CD4-positive, CD25-positive, alpha-beta regulatory T cell (primary cell): ENCODE results near the gene LAMB3. TPM values are rescaled to one million over a fixed set of nuclear protein-coding genes. Genes with fewer than 3 reads are reported as not detected.

Experiments used
- ATAC-seq, 2 donors: fragments of 150-1000 bp; cut with Tn5 transposase; one replicate each; pipeline ENCODE4 v1.10.0; 2021; ENCODE audit warnings: low read depth in 2 of 2, moderate number of reproducible peaks in 2 of 2, moderate library complexity in 1 of 2
- DNase-seq, 3 donors: peaks; one replicate each; pipeline versions ENCODE4 v3.0.0 to v3.0.0-alpha.2; 2012 to 2022; ENCODE audit warnings: mixed read lengths in 1 of 3
- H3K27ac ChIP-seq: one replicate; pipeline ENCODE4 v1.7.0; 2013; ENCODE audit warnings: mild to moderate bottlenecking, low read length; ENCODE audit not compliant: insufficient read depth, poor library complexity, severe bottlenecking
- H3K27me3 ChIP-seq: one replicate; pipeline ENCODE4 v1.7.0; 2013; ENCODE audit warnings: low read length; ENCODE audit not compliant: control insufficient read depth, insufficient read depth
- H3K36me3 ChIP-seq: one replicate; pipeline ENCODE4 v1.7.0; 2013; ENCODE audit warnings: mild to moderate bottlenecking, low read length, moderate library complexity; ENCODE audit not compliant: control insufficient read depth, insufficient read depth
- H3K4me1 ChIP-seq: 2 replicates; pipeline ENCODE4 v1.7.0; 2013; ENCODE audit warnings: mild to moderate bottlenecking, low read length; ENCODE audit not compliant: insufficient read depth, control insufficient read depth, poor library complexity, severe bottlenecking
- H3K4me3 ChIP-seq: one replicate; pipeline ENCODE4 v1.7.0; 2013; ENCODE audit warnings: low read depth, mild to moderate bottlenecking, low read length, moderate library complexity
- H3K9me3 ChIP-seq, 2 experiments: 1 replicate in 1 of 2; 2 replicates in 1 of 2; pipeline ENCODE4 v1.7.0; 2013; ENCODE audit warnings: low read length in 2 of 2, mild to moderate bottlenecking in 1 of 2, moderate library complexity in 1 of 2; ENCODE audit not compliant: control insufficient read depth in 2 of 2
- H3K27ac Mint-ChIP-seq, 3 donors: one replicate each; pipeline ENCODE4 v1.8.0; 2020 to 2022; ENCODE audit warnings: mild to moderate bottlenecking in 3 of 3, mixed read lengths in 3 of 3, moderate library complexity in 2 of 3
- H3K27me3 Mint-ChIP-seq: one replicate; pipeline ENCODE4 v1.8.0; 2022; ENCODE audit warnings: mild to moderate bottlenecking, mixed read lengths
- H3K36me3 Mint-ChIP-seq: one replicate; pipeline ENCODE4 v1.8.0; 2020; ENCODE audit warnings: mixed read lengths
- H3K4me1 Mint-ChIP-seq, 4 donors: one replicate each; pipeline ENCODE4 v1.8.0; 2020 to 2022; ENCODE audit warnings: mixed read lengths in 4 of 4, mild to moderate bottlenecking in 1 of 4
- H3K4me3 Mint-ChIP-seq, 4 donors: one replicate each; pipeline ENCODE4 v1.8.0; 2020 to 2022; ENCODE audit warnings: mild to moderate bottlenecking in 4 of 4, mixed read lengths in 4 of 4, moderate library complexity in 3 of 4
- H3K9me3 Mint-ChIP-seq, 7 donors: one replicate each; pipeline ENCODE4 v1.8.0; 2020 to 2022; ENCODE audit warnings: mixed read lengths in 7 of 7, mild to moderate bottlenecking in 3 of 7, moderate library complexity in 2 of 7
- polyA plus RNA-seq, 4 donors: library from polyadenylated mRNA; unstranded; fragments of 300-500 nt; fragmentation: Illumina TruSeq; gene quantifications; one replicate each; pipeline ENCODE4 v1.2.3, GENCODE V29; 2021
- total RNA-seq: library from RNA; stranded (reverse); gene quantifications from one replicate; pipeline ENCODE4 v1.2.3, GENCODE V29; 2022

Gene LAMB3
- total and polyA plus RNA-seq, 5 donors from 2014 or later: 0.24 to 0.96 (median 0.64) TPM; not detected in 1

GRCh38 chr1:209585197-209585596 is 67.0 kb downstream of the LAMB3 start:
- H3K4me3 ChIP-seq: no peak overlapping the region
- DNase-seq (no peak), ATAC-seq (no peak)
- no peak overlapping the region for H3K27ac ChIP-seq
- H3K4me3 Mint-ChIP-seq: no peak overlapping the region
- peaks cover 0 to 3% (median 0%) of the 10 kb centered on the region in 7 donors for H3K9me3 Mint-ChIP-seq
- no peaks in the 10 kb centered on the region for H3K36me3 ChIP-seq
- no peaks in the 10 kb centered on the region for H3K4me1 Mint-ChIP-seq
- no peaks in the 10 kb centered on the region for H3K9me3 ChIP-seq
- H3K36me3 Mint-ChIP-seq: no peaks in the 10 kb centered on the region
- peaks cover 46% of the 10 kb centered on the region for H3K27me3 ChIP-seq
- no peaks in the 10 kb centered on the region for H3K4me1 ChIP-seq
- H3K27me3 Mint-ChIP-seq: peaks cover 35% of the 10 kb centered on the region
- H3K27ac Mint-ChIP-seq: no peak overlapping the region

- no peak for ATAC-seq
- H3K4me3 Mint-ChIP-seq: no peak overlapping the region
- Histone ChIP-seq H3K27me3 (peaks cover 51% of the 10 kb centered on the region), H3K4me1 (no peaks in the 10 kb centered on the region), H3K27ac (no peak overlapping the region), H3K36me3 (no peaks in the 10 kb centered on the region), H3K4me3 (no peak overlapping the region), H3K9me3 (no peaks in the 10 kb centered on the region)
- no peaks in the 10 kb centered on the region for H3K9me3 Mint-ChIP-seq
- no peaks in the 10 kb centered on the region for H3K4me1 Mint-ChIP-seq
- DNase-seq: no peak
- H3K27me3 Mint-ChIP-seq: peaks cover 33% of the 10 kb centered on the region
- H3K27ac Mint-ChIP-seq: no peak overlapping the region
- no peaks in the 10 kb centered on the region for H3K36me3 Mint-ChIP-seq
Measured at GRCh38 chr1:209584231-209584672, 68.0 kb downstream of the LAMB3 start.

GRCh38 chr1:209583408-209583807 is 68.8 kb downstream of the LAMB3 start, which contains the start of gene CAMK1G:
Gene CAMK1G, plus strand, starts transcription at chr1:209583714. Its CDS starts 11,270 bp downstream, at chr1:209594984.
- no peaks in the 10 kb centered on the region for H3K36me3 ChIP-seq
- Mint-ChIP-seq H3K27ac (no peak within 1 kb of the TSS), H3K4me3 (no peak within 1 kb of the TSS), H3K36me3 (no peaks in the 10 kb centered on the region), H3K9me3 (no peaks in the 10 kb centered on the region), H3K27me3 (peaks cover 27% of the 10 kb centered on the region), H3K4me1 (no peaks in the 10 kb centered on the region)
- H3K27ac ChIP-seq: no peak within 1 kb of the TSS
- H3K4me3 ChIP-seq: no peak within 1 kb of the TSS
- H3K27me3 ChIP-seq: peaks cover 51% of the 10 kb centered on the region
- DNase-seq (no peak), ATAC-seq (no peak)
- H3K9me3 ChIP-seq: no peaks in the 10 kb centered on the region
- no peaks in the 10 kb centered on the region for H3K4me1 ChIP-seq

- H3K27me3 ChIP-seq: peaks cover 40% of the 10 kb centered on the region
- Mint-ChIP-seq H3K27ac (no peak overlapping the region), H3K4me1 (no peaks in the 10 kb centered on the region), H3K9me3 (peaks cover 0 to 2% (median 0%) of the 10 kb centered on the region in 7 donors), H3K27me3 (peaks cover 6% of the 10 kb centered on the region), H3K4me3 (no peak overlapping the region), H3K36me3 (no peaks in the 10 kb centered on the region)
- no peak overlapping the region for H3K27ac ChIP-seq
- DNase-seq (no peak), ATAC-seq (no peak)
- no peaks in the 10 kb centered on the region for H3K36me3 ChIP-seq
- no peaks in the 10 kb centered on the region for H3K9me3 ChIP-seq
- no peak overlapping the region for H3K4me3 ChIP-seq
- H3K4me1 ChIP-seq: no peaks in the 10 kb centered on the region
Measured at GRCh38 chr1:209580577-209580976, 71.6 kb downstream of the LAMB3 start.

GRCh38 chr1:209577346-209577745 is 74.9 kb downstream of the LAMB3 start:
- ATAC-seq: no peak
- DNase-seq: no peak
- Mint-ChIP-seq H3K9me3 (peaks cover 0 to 2% (median 0%) of the 10 kb centered on the region in 7 donors), H3K27me3 (peaks cover 11% of the 10 kb centered on the region), H3K27ac (no peak overlapping the region), H3K4me1 (no peaks in the 10 kb centered on the region), H3K4me3 (no peak overlapping the region), H3K36me3 (no peaks in the 10 kb centered on the region)
- H3K36me3 ChIP-seq: no peaks in the 10 kb centered on the region
- no peaks in the 10 kb centered on the region for H3K4me1 ChIP-seq
- no peak overlapping the region for H3K4me3 ChIP-seq
- no peak overlapping the region for H3K27ac ChIP-seq
- no peaks in the 10 kb centered on the region for H3K9me3 ChIP-seq
- peaks cover 24% of the 10 kb centered on the region for H3K27me3 ChIP-seq

GRCh38 chr1:209576392-209577197 is 75.6 kb downstream of the LAMB3 start:
- Mint-ChIP-seq H3K9me3 (peaks cover 0 to 2% (median 0%) of the 10 kb centered on the region in 7 donors), H3K4me3 (no peak overlapping the region), H3K4me1 (no peaks in the 10 kb centered on the region), H3K36me3 (no peaks in the 10 kb centered on the region), H3K27ac (no peak overlapping the region), H3K27me3 (peaks cover 11% of the 10 kb centered on the region)
- Histone ChIP-seq H3K27ac (no peak overlapping the region), H3K9me3 (no peaks in the 10 kb centered on the region), H3K4me3 (no peak overlapping the region), H3K27me3 (peaks cover 18% of the 10 kb centered on the region), H3K4me1 (no peaks in the 10 kb centered on the region), H3K36me3 (no peaks in the 10 kb centered on the region)
- ATAC-seq (peak; percentile 71 to 72), DNase-seq (peak; percentile 29 to 45 (median 31))

GRCh38 chr1:209570743-209571142 is 81.5 kb downstream of the LAMB3 start:
- Mint-ChIP-seq H3K4me1 (peaks cover 6 to 11% (median 9%) of the 10 kb centered on the region in 4 donors), H3K36me3 (no peaks in the 10 kb centered on the region), H3K4me3 (no peak overlapping the region), H3K27ac (peak overlapping the region in 1 of 3 donors; percentile 5), H3K27me3 (peaks cover 31% of the 10 kb centered on the region), H3K9me3 (no peaks in the 10 kb centered on the region)
- Histone ChIP-seq H3K36me3 (no peaks in the 10 kb centered on the region), H3K4me1 (peaks cover 9% of the 10 kb centered on the region), H3K27me3 (peaks cover 12% of the 10 kb centered on the region), H3K4me3 (no peak overlapping the region), H3K27ac (no peak overlapping the region), H3K9me3 (no peaks in the 10 kb centered on the region)
- no peak for ATAC-seq
- no peak for DNase-seq
